Activated CD8-positive, alpha-beta memory T cell treated with anti-CD3 and anti-CD28 coated beads, Interleukin-2, amount 50 U/mL, for 1 hour (primary cell): ENCODE measurements around the gene PITPNM1.
"Not testable (repeated sequence)": the region's sequence is repeated elsewhere in the genome, so short reads cannot be mapped to it uniquely, and the experiment has no call there.

Source experiments
- DNase-seq: peaks from one replicate; pipeline ENCODE4 v3.0.0-alpha.2; 2020; ENCODE audit errors: extremely low read depth

Gene PITPNM1

GRCh38 chr11:67466367-67466766 is 38.8 kb downstream of the PITPNM1 start:
- DNase-seq = no peak

- not testable (repeated sequence) for DNase-seq
Measured at GRCh38 chr11:67465530-67465929, 39.6 kb downstream of the PITPNM1 start.

GRCh38 chr11:67465189-67465510 is 40.0 kb downstream of the PITPNM1 start:
- DNase-seq = no peak

GRCh38 chr11:67464411-67465188 is 40.6 kb downstream of the PITPNM1 start:
- DNase-seq = peak; percentile 87

- DNase-seq = no peak
Measured at GRCh38 chr11:67463680-67464410, 41.3 kb downstream of the PITPNM1 start.

- no peak for DNase-seq
Measured at GRCh38 chr11:67463186-67463585, 42.0 kb downstream of the PITPNM1 start.

- DNase-seq = no peak
Measured at GRCh38 chr11:67458266-67458665, 46.9 kb downstream of the PITPNM1 start.

GRCh38 chr11:67457453-67457852 is 47.7 kb downstream of the PITPNM1 start:
- DNase-seq = no peak

GRCh38 chr11:67456068-67456705 is 49.0 kb downstream of the PITPNM1 start:
- no peak for DNase-seq

- DNase-seq = no peak
Measured at GRCh38 chr11:67455054-67455453, 50.1 kb downstream of the PITPNM1 start, which contains the start of gene CABP4. TSS of gene CABP4 (plus strand) at chr11:67455354. CDS start at chr11:67455424, 70 bp downstream.

- DNase-seq = no peak
Measured at GRCh38 chr11:67453816-67454732, 51.1 kb downstream of the PITPNM1 start.

GRCh38 chr11:67452141-67452952 is 52.8 kb downstream of the PITPNM1 start, which contains the start of gene GPR152:
TSS of gene GPR152 (minus strand) at chr11:67452729. CDS start at chr11:67452724, 5 bp downstream.
- no peak for DNase-seq

GRCh38 chr11:67451658-67451976 is 53.5 kb downstream of the PITPNM1 start:
- DNase-seq = no peak

GRCh38 chr11:67450796-67451657 is 54.1 kb downstream of the PITPNM1 start:
- DNase-seq = no peak

GRCh38 chr11:67449116-67449844 is 55.9 kb downstream of the PITPNM1 start:
- DNase-seq = no peak

- DNase-seq = no peak
Measured at GRCh38 chr11:67448220-67448609, 56.9 kb downstream of the PITPNM1 start.

- no peak for DNase-seq
Measured at GRCh38 chr11:67445515-67445914, 59.6 kb downstream of the PITPNM1 start.

- no peak for DNase-seq
Measured at GRCh38 chr11:67442504-67443404, 62.4 kb downstream of the PITPNM1 start.
